Breast epithelium (tissue), 4 donors: ENCODE measurements around the gene KCNG4. TPM values are rescaled to one million over a fixed set of nuclear protein-coding genes. Genes with fewer than 3 reads are reported as not detected.

Experiments used
- DNase-seq, 2 donors: peaks; one replicate each; pipeline ENCODE4 v3.0.0-alpha.2; 2019; ENCODE audit warnings: low spot score in 2 of 2
- H3K27ac ChIP-seq, 2 donors: fragments of 200-600 bp; sonication (generic) in 1 of 2; one replicate each; pipeline ENCODE4 v1.5.1; 2016 to 2019; ENCODE audit warnings: mild to moderate bottlenecking in 1 of 2
- H3K27me3 ChIP-seq, 2 donors: fragments of 200-600 bp; sonication (generic) in 1 of 2; one replicate each; pipeline versions ENCODE4 v1.5.1 to v1.6.0; 2017 to 2019; ENCODE audit warnings: control low read depth in 1 of 2, mild to moderate bottlenecking in 1 of 2
- H3K36me3 ChIP-seq: fragments of 200-600 bp; one replicate; pipeline ENCODE4 v1.5.1; 2019
- H3K4me1 ChIP-seq, 2 donors: fragments of 200-600 bp; sonication (generic); one replicate each; pipeline ENCODE4 v1.5.1; 2016 to 2019; ENCODE audit warnings: control low read depth in 1 of 2
- H3K4me3 ChIP-seq, 3 donors: fragments of 200-600 bp; sonication (generic); 1 replicate in 2 of 3; 2 replicates in 1 of 3; pipeline ENCODE4 v1.5.1; 2016 to 2019; ENCODE audit warnings: mild to moderate bottlenecking in 3 of 3, moderate library complexity in 2 of 3
- H3K9me3 ChIP-seq, 2 donors: fragments of 200-600 bp; sonication (generic) in 1 of 2; one replicate each; pipeline ENCODE4 v1.5.1; 2016 to 2019; ENCODE audit warnings: control low read depth in 1 of 2
- POLR2A ChIP-seq: fragments of 450-650 bp; IDR thresholded peaks from one replicate; pipeline ENCODE4 v1.6.1; 2016; ENCODE audit warnings: antibody characterized with exemption, mild to moderate bottlenecking, moderate library complexity
- POLR2AphosphoS5 ChIP-seq, 3 donors: sonication (generic); formaldehyde crosslinking; IDR thresholded peaks; one replicate each; pipeline ENCODE4 v1.6.1; 2017; ENCODE audit warnings: antibody characterized with exemption in 3 of 3
- intact Hi-C: fragments of 100-400 bp; cut with DNase I; formaldehyde crosslinking; loops from one replicate; pipeline ENCODE4 v1.15.1; 2023; ENCODE audit warnings: low total_unique reads
- total RNA-seq, 3 donors: library from RNA; depleted of rRNA; stranded (reverse); fragments of >200 nt; gene quantifications; one replicate each; pipeline ENCODE4 v1.1.0, GENCODE V29; 2016
- TF ChIP-seq, protein P1 (sequence below), 3 donors: fragments of 450-650 bp; IDR thresholded peaks; one replicate each; pipeline ENCODE4 v1.5.1; 2016 to 2017; ENCODE audit warnings: antibody characterized with exemption in 3 of 3, mild to moderate bottlenecking in 3 of 3, moderate library complexity in 3 of 3

Gene KCNG4
- total RNA-seq, 3 donors from 2014 or later, result not detected

DNA sequence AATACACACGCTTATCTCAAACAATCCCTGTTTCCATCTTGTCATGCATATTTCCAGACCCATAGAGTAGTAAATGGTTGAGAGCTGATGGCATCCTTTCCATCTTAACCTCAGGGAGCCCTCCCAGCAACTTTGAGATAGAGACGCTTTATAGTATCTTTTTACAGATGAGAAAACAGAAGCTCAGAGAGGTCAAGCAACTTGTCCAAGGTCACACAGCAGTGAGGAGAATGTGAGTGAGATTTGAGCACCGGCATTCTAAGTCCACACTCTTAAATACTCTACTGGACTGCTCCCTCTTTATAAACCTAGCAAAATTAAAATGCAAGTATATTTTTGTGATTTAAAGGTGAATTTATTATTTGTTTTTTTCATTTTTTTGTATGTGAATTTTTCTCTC, 19.9 kb upstream of the KCNG4 start:
- no peak for TF ChIP-seq POLR2AphosphoS5 (IDR thresholded peaks at IDR 0.05)
- TF ChIP-seq POLR2A, result no peak
- TF ChIP-seq, protein P1, sequence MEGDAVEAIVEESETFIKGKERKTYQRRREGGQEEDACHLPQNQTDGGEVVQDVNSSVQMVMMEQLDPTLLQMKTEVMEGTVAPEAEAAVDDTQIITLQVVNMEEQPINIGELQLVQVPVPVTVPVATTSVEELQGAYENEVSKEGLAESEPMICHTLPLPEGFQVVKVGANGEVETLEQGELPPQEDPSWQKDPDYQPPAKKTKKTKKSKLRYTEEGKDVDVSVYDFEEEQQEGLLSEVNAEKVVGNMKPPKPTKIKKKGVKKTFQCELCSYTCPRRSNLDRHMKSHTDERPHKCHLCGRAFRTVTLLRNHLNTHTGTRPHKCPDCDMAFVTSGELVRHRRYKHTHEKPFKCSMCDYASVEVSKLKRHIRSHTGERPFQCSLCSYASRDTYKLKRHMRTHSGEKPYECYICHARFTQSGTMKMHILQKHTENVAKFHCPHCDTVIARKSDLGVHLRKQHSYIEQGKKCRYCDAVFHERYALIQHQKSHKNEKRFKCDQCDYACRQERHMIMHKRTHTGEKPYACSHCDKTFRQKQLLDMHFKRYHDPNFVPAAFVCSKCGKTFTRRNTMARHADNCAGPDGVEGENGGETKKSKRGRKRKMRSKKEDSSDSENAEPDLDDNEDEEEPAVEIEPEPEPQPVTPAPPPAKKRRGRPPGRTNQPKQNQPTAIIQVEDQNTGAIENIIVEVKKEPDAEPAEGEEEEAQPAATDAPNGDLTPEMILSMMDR (IDR thresholded peaks at IDR 0.05), result no peak
- intact Hi-C loops, result no loop called here
- H3K9me3 ChIP-seq, result peaks cover 0 to 5% of the 10 kb centered on the region in 2 donors
- DNase-seq, result no peak
- peaks cover 0 to 6% of the 10 kb centered on the region in 2 donors for H3K27me3 ChIP-seq
- H3K4me1 ChIP-seq, result no peaks in the 10 kb centered on the region
- no peaks in the 10 kb centered on the region for H3K36me3 ChIP-seq
- no peak overlapping the region for H3K4me3 ChIP-seq
- no peak overlapping the region for H3K27ac ChIP-seq

DNA sequence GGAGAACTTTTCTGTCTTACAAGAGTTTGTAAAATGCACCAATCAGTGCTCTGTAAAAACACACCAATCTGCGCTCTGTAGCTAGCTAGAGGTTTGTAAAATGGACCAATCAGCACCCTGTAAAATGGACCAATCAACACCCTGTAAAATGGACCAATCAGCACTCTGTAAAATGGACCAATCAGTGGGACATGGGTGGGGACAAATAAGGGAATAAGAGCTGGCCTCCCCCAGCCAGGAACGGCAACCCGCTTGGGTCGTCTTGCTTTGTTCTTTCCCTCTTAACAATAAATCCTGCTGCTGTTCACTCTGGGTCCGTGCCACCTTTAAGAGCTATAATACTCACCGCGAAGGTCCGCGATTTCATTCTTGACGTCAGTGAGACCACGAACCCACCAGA, 18.5 kb upstream of the KCNG4 start:
- intact Hi-C loops, result no loop called here
- no peak overlapping the region for H3K4me3 ChIP-seq
- no peak for DNase-seq
- H3K36me3 ChIP-seq, result no peaks in the 10 kb centered on the region
- no peaks in the 10 kb centered on the region for H3K4me1 ChIP-seq
- H3K27me3 ChIP-seq, result peaks cover 0 to 6% of the 10 kb centered on the region in 2 donors
- H3K27ac ChIP-seq, result no peak overlapping the region
- TF ChIP-seq POLR2AphosphoS5 (IDR thresholded peaks at IDR 0.05), result no peak
- no peak for TF ChIP-seq POLR2A
- TF ChIP-seq, protein P1 (IDR thresholded peaks at IDR 0.05), result no peak
- H3K9me3 ChIP-seq, result peaks cover 0 to 5% of the 10 kb centered on the region in 2 donors

DNA sequence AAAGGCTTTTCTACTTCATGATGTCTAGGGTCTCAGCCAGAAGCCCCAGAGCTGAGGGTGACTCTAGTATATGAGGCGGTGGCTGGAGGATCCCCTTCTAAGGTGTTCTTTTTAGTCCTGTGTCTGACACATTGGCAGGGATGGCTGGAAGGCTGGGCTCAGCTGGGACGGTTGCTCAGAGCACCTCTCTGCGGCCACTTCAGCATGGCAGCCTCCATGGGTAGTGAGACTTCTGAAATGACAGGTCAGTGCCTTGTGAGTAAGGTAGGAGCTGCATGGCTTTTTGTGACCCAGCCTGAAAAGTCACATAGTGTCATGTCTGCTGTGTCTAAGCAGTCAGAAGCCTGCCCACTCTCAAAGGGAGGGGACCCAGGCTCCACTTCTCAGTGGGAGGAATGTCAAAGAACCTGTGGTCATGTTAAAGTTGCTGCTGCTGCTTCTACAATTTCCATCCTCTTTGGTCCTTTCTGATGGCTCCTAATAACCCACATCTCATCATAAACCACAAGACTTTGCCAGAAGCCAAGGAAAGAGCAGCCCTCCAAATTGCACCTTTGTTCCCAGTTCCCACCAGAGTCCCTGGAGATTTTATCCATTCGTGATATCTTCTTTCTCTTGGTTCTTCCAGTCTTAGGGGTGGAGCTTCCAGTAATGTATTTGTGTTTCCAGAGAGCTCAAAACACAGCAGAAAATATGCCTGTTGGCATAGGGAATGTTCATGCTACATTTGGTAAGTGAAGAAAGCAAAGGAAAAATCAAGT, 15.4 kb upstream of the KCNG4 start:
- H3K27me3 ChIP-seq, result no peaks in the 10 kb centered on the region
- H3K4me1 ChIP-seq, result no peaks in the 10 kb centered on the region
- intact Hi-C loops, result no loop called here
- H3K27ac ChIP-seq, result no peak overlapping the region
- DNase-seq, result no peak
- no peaks in the 10 kb centered on the region for H3K36me3 ChIP-seq
- no peak overlapping the region for H3K4me3 ChIP-seq
- peaks cover 0 to 5% of the 10 kb centered on the region in 2 donors for H3K9me3 ChIP-seq
- TF ChIP-seq, protein P1 (IDR thresholded peaks at IDR 0.05), result no peak
- no peak for TF ChIP-seq POLR2AphosphoS5 (IDR thresholded peaks at IDR 0.05)

DNA sequence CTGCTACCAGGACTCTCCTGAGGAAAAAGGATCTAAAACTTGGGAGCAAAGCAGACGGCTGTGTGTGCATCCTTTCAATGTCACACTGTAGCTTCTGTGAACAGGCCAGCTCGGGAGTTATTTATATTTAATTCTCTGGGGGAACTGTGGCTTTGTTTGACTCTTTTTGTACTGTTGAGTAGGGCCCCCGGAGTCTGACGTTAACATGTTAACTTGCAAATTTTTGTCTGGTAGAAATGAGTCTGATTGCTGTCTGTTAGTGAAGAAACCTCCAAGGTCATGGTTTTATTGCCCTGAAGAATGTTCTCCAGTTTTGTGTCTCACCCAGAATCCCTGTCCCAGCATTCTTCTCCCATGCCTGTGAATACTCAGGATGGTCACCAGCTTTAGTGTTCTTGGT, 14.2 kb upstream of the KCNG4 start:
- intact Hi-C loops, result no loop called here
- H3K4me3 ChIP-seq, result no peak overlapping the region
- H3K27me3 ChIP-seq, result no peaks in the 10 kb centered on the region
- DNase-seq, result no peak
- H3K36me3 ChIP-seq, result no peaks in the 10 kb centered on the region
- peaks cover 0 to 5% of the 10 kb centered on the region in 2 donors for H3K9me3 ChIP-seq
- no peaks in the 10 kb centered on the region for H3K4me1 ChIP-seq
- TF ChIP-seq POLR2A (no peak), POLR2AphosphoS5 (IDR thresholded peaks at IDR 0.05) (no peak)
- TF ChIP-seq, protein P1 (IDR thresholded peaks at IDR 0.05), result no peak
- no peak overlapping the region for H3K27ac ChIP-seq

GRCh38 chr16:84253173-84253572, 13.4 kb upstream of the KCNG4 start:
- no peak overlapping the region for H3K27ac ChIP-seq
- no peak overlapping the region for H3K4me3 ChIP-seq
- no peak for DNase-seq
- intact Hi-C loops, result no loop called here
- peaks cover 0 to 5% of the 10 kb centered on the region in 2 donors for H3K9me3 ChIP-seq
- H3K4me1 ChIP-seq, result no peaks in the 10 kb centered on the region
- TF ChIP-seq POLR2AphosphoS5 (IDR thresholded peaks at IDR 0.05) (no peak), POLR2A (no peak)
- TF ChIP-seq, protein P1 (IDR thresholded peaks at IDR 0.05), result no peak
- no peaks in the 10 kb centered on the region for H3K27me3 ChIP-seq
- no peaks in the 10 kb centered on the region for H3K36me3 ChIP-seq
